Measurements from ENCODE around the gene FILIP1.
A peak's percentile ranks its signal among the peaks of the same experiment; 100 is the strongest.

Gene FILIP1, protein sequence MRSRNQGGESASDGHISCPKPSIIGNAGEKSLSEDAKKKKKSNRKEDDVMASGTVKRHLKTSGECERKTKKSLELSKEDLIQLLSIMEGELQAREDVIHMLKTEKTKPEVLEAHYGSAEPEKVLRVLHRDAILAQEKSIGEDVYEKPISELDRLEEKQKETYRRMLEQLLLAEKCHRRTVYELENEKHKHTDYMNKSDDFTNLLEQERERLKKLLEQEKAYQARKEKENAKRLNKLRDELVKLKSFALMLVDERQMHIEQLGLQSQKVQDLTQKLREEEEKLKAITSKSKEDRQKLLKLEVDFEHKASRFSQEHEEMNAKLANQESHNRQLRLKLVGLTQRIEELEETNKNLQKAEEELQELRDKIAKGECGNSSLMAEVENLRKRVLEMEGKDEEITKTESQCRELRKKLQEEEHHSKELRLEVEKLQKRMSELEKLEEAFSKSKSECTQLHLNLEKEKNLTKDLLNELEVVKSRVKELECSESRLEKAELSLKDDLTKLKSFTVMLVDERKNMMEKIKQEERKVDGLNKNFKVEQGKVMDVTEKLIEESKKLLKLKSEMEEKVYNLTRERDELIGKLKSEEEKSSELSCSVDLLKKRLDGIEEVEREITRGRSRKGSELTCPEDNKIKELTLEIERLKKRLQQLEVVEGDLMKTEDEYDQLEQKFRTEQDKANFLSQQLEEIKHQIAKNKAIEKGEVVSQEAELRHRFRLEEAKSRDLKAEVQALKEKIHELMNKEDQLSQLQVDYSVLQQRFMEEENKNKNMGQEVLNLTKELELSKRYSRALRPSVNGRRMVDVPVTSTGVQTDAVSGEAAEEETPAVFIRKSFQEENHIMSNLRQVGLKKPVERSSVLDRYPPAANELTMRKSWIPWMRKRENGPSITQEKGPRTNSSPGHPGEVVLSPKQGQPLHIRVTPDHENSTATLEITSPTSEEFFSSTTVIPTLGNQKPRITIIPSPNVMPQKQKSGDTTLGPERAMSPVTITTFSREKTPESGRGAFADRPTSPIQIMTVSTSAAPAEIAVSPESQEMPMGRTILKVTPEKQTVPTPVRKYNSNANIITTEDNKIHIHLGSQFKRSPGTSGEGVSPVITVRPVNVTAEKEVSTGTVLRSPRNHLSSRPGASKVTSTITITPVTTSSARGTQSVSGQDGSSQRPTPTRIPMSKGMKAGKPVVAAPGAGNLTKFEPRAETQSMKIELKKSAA (N-terminal part only)

GRCh38 chr6:75493400-75494064 lies at the start of gene FILIP1:
TSS of gene FILIP1 (minus strand) at chr6:75493800. CDS start at chr6:75414972, 78,828 bp downstream.
- DNase-seq (ENCODE audit: low spot score) = no peak

GRCh38 chr6:75543311-75543710 lies 49.7 kb upstream of the FILIP1 start:
- DNase-seq (ENCODE audit: low spot score) = no peak

GRCh38 chr6:75539136-75539535 lies 45.5 kb upstream of the FILIP1 start:
- no peak for DNase-seq (ENCODE audit: low spot score)

GRCh38 chr6:75532521-75532920 lies 38.9 kb upstream of the FILIP1 start:
- no peak for DNase-seq (ENCODE audit: low spot score)

DNA sequence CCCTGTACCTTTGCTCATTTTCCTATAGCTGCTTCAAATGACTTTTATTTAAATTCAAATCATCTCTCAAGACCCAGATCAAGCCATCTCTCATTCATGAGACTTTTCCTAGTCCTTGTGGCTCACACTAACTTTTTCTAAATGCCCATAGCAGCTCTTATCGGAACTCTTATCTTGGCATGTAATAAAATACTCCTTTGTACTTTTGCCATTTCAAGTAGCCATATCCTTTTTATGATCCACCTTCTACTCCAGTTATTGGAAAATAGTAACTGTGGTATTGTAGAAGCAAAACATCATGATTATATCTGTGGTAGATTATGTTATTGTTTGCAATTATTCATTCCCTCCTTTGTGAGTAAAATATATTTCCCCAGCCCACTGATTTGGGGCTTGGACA lies 37.6 kb upstream of the FILIP1 start:
- DNase-seq (ENCODE audit: low spot score) = no peak

- no peak for DNase-seq (ENCODE audit: low spot score)
These were observed 37.1 kb upstream of the FILIP1 start for GRCh38 chr6:75530696-75531095.

- DNase-seq (ENCODE audit: low spot score) = no peak
These were observed 34.8 kb upstream of the FILIP1 start for GRCh38 chr6:75528423-75528822.

DNA sequence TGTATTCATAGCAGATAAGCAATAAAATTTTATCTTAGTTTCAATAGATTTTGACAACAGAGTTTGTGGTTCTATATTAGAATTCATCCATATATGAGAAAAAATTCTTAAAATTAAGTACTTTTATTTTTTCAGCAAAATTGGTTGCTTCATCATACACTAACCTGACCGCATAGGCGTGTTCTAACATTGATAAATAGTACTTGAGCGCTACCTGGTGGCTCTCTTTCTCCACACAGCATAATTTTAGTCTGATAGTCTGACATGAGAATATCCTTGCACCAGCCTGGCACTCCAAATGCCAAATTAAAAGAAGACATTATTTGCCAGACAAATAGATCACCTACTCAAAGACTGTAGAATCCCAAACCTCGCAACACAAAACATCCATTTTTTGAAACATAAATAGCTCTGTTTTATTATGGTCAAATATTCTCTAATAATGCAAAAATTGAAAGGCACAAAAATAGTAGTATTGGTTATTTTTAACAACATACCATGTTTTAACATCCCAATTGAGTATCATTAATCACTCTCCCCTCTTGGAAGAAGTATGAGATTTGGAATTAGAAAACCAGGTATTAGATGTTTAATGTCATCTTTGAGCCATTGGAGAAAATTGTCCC lies 33.0 kb upstream of the FILIP1 start:
- peak; percentile 42 for DNase-seq (ENCODE audit: low spot score)

DNA sequence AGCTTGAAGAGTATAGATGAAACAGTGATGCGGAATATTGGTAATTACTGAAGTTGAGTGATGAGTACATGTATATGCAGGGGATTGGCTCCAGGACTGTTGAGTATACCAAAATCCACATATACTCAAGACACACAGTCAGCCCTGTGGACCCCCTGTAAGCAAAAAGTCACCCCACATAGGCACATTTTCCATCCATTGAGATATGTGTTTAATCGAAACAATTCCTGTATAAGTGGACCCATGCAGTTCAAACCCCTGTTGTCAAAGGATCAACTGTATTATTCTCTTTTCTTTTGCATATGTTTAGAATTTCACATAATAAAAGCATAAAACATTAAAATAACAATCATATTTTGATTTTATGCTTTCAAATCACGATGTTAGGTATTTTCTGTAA lies 32.1 kb upstream of the FILIP1 start:
- DNase-seq (ENCODE audit: low spot score) = no peak

DNA sequence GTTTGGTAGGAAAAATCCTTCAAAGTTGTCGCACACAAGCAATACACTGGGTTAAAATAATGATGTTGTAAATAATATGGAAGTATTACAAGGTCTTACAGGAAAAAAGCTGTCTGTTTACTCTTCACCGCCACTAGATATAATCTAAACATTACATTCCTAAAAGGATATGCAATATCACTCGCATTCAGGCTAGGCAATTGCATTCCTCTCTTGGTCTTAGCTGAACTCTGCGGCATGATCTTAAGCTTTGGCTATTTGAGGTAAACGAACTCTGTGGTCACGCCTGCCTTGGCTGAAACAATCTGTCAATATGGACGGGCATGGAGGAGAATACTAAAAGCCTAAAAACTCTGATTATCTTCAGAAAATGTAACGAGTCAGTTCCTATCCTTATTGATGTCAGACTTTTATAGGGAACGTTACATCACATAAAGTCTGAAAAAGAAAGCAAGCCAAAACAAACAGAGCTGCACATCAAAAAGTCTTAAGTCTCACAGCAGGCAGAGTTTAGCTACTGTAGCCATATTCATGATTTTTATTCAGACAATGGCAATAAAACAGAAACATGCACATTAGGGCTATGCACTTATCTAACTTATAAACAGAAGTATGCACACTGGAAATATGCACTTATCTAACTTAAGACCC lies 30.8 kb upstream of the FILIP1 start:
- no peak for DNase-seq (ENCODE audit: low spot score)

GRCh38 chr6:75516757-75517156 lies 23.2 kb upstream of the FILIP1 start:
- DNase-seq (ENCODE audit: low spot score) = no peak

DNA sequence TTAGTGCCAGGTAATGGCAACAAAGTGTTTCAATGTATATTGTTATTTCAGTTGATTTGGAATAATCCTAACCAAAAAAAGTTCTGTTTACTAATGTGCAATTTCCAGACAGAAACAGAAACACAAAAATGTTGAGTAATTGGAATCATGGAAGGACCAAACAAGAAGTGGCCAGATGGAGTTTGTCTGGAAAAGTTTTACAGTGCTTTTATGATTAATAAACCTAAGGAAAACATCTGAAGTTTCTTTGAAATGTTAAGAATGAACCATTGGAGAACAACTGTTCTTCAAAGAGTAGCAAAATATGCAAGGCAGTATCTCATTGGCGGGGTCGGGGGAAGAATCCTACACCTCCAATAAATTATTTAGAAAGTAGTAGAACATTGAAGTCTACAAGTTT lies 19.0 kb upstream of the FILIP1 start:
- DNase-seq (ENCODE audit: low spot score) = no peak

DNA sequence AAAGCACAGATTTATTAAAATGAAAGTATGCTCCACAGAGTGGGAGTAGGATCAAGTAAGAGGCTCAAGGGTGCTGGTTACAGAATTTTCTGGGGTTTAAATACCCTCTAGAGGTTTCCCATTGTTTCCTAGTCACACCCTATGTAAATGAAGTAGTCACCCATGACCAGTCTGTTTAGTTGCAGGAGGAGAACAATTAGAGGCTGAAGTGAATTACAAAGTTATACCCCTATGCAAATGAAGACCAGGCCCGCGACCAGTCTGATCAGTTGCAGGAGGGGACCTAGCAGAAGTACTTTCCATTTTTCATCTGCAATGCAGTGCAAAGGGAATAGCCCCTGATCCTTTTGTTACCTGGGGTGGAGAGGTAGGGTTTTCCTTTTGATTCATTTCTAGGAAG lies 11.8 kb upstream of the FILIP1 start:
- no peak for DNase-seq (ENCODE audit: low spot score)

DNA sequence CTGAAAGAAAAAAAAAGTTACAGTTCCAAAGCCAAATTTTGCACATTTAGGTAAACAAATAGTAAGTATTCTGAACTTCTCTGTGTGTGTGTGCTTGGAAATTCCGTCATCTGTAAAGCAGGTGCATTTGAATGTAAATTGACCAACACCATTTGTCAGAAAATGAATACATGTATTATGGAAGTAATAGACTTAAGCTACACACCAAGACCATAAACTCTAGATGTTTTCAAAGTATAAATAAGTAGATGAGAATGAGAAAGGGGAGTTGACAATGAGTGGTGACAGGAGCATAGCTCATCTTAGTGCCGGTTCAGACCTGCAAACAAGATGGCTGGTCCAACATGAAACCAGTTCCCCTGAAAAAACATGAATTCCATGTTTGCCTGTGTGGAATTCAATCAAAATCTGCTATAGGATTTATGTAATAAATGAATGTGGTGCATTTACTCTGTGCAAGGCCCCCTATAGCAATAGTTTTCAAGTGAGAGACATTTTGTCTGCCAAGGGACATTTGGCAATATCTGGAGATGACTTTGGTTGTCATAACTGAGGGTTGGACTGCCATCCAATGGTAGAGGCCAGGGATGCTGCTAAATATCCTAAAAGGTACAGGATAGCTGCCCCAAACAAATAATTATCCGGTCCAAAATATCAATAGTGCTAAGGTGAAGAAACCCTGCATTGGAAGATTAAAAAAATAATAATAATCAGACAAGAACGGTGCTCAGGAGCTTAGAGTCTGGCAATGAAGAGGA lies 11.0 kb upstream of the FILIP1 start:
- DNase-seq (ENCODE audit: low spot score) = no peak

DNA sequence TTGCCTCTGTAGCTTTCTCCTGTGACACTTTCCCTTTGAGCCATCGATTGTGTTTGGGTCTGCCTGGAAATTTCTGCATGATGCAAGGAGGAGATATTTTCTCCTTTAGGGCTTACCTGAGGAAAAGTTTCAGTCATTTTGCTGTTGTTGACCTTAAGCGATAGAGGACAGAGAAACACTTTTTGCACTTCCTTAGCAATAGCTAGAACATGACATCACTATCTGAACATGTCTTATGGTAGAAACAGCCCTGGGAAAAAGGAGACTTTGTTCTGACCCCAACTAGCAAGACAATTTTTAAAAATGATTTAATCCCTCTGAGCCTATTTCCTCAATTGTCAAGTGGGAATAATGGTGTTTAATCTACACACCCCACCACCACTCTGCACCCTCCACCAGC lies 9.7 kb upstream of the FILIP1 start:
- DNase-seq (ENCODE audit: low spot score) = no peak

DNA sequence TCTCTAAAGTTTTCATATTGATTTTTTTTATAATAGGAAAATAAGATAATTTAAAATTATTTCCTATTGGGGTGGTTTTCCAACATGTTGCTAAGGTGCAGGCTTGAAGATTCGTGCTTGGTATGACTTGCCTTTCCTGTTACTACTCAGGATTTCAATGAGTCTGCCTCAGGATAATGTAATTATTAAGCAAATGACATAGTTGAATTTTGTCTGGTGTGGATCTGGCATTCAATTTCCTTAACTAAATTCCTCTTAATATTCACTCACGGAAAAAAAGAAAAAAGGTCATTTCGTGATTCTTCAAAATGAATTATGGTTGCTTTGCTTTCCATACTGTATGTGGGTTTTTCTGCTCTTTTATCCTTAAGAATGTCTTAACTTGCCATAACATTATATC lies 9.3 kb upstream of the FILIP1 start:
- DNase-seq (ENCODE audit: low spot score) = no peak

- no peak for DNase-seq (ENCODE audit: low spot score)
These were observed 8.2 kb upstream of the FILIP1 start for GRCh38 chr6:75501756-75502155.

DNA sequence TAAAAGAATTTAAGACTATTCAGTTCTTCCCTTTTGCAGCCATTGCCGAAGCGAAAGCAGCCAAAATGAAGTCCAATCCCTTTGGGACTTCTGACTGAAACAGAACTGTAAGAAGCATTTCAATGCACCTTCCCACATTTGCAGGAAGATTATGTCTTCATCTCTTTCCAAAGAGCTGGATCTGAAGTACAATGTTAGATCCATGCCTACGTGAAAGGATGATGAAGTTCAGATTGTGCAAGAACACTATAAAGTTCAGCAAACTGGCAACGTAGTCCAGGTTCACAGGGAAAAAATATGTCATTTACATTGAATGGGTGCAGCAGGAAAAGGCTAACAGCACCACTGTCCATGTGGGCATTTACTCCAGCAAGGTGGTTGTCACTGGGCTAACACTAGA lies 6.0 kb upstream of the FILIP1 start:
- no peak for DNase-seq (ENCODE audit: low spot score)

DNA sequence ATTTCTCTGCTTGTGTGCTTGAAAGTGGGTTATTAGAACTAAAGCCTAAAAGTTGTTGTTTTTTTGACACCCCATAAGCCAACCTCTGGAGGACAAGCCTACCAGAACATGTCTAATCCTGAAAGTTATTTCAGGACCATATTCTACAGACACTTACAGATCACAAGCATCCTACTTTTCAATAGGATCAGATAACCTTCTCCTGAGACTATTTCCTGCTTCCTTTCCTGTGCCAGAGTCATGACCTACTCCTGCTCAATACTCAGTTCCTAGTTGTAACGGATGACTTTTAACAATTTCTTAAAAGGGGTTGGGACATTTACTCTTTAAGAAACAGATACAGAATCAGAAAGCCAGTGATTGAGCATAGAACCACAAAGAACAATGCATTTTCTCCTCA lies 5.3 kb upstream of the FILIP1 start:
- no peak for DNase-seq (ENCODE audit: low spot score)

DNA sequence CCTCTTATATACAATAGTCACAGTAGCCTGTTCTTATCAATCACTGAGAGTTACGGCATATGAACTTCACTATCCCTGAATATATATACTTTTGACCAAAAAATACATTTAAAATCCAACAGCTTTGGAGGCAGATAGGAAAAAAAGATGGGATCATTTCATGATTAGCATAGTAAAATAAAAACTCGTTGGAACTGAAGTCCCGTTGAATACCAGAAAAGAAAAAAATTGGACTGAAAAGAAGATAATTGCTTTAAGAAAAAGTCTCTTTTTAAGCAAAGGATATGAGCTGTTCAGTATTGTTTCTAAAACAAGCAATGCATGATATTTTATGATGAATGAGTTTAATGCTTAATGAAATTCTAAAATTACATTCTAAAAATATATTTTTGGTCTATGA lies 4.4 kb upstream of the FILIP1 start:
- no peak for DNase-seq (ENCODE audit: low spot score)
